OCI-LY7 (cell line): Measurements from ENCODE around the gene PRDM5. TPM values are rescaled to one million over a fixed set of nuclear protein-coding genes. Genes with fewer than 3 reads are reported as not detected.
A peak's percentile ranks its signal among the peaks of the same experiment; 100 is the strongest.

Source experiments
- BruUV-seq: library from RNA; stranded (reverse); fragments of 400-500 nt; replicated peaks from 2 replicates; lab custom pipeline; 2021; lab: Mats Ljungman, UMichigan
- CTCF ChIA-PET: fragments of 300-600 bp; sonication (Branson Sonifier 250); formaldehyde crosslinking; loops from one replicate; lab custom pipeline; 2022; ENCODE audit warnings: antibody characterized with exemption; ENCODE audit not compliant: unreplicated experiment; lab: Charles Lee
- POLR2A ChIA-PET: fragments of 300-600 bp; sonication (Branson Sonifier 250); formaldehyde crosslinking; loops from one replicate; lab custom pipeline; 2022; ENCODE audit warnings: antibody characterized with exemption; lab: Charles Lee
- DNase-seq: peaks from one replicate; pipeline ENCODE4 v3.0.0-alpha.2; 2015; ENCODE audit warnings: low spot score
- H2AFZ ChIP-seq: fragments of 200-600 bp; sonication (generic), shearing (Covaris generic); 2 replicates; pipeline ENCODE4 v1.6.1; 2014; ENCODE audit warnings: mild to moderate bottlenecking, antibody characterized with exemption, low read length, moderate library complexity
- H3K27ac ChIP-seq: fragments of 200-600 bp; sonication (generic); 2 replicates; pipeline ENCODE4 v1.5.1; 2014; ENCODE audit warnings: mixed run types, low read depth, mild to moderate bottlenecking, moderate library complexity, low read length, inconsistent platforms; ENCODE audit not compliant: poor library complexity, severe bottlenecking
- H3K36me3 ChIP-seq: fragments of 200-600 bp; sonication (generic); 2 replicates; pipeline ENCODE4 v1.6.1; 2014; ENCODE audit warnings: mild to moderate bottlenecking, antibody characterized with exemption, low read length, moderate library complexity, mixed read lengths; ENCODE audit not compliant: insufficient read depth
- H3K4me1 ChIP-seq: fragments of 200-600 bp; sonication (generic); 2 replicates; pipeline ENCODE4 v1.5.1; 2014; ENCODE audit warnings: mild to moderate bottlenecking, low read length; ENCODE audit not compliant: insufficient read depth, poor library complexity, severe bottlenecking
- H3K4me2 ChIP-seq: fragments of 200-600 bp; sonication (generic); 2 replicates; pipeline ENCODE4 v1.6.1; 2014; ENCODE audit warnings: mild to moderate bottlenecking, low read length
- H3K4me3 ChIP-seq: fragments of 200-600 bp; sonication (generic); 2 replicates; pipeline ENCODE4 v1.5.1; 2014; ENCODE audit warnings: mild to moderate bottlenecking, low read depth, low read length; ENCODE audit not compliant: poor library complexity, severe bottlenecking
- H3K79me2 ChIP-seq: fragments of 200-600 bp; sonication (generic); 2 replicates; pipeline ENCODE4 v1.6.1; 2016; ENCODE audit warnings: low read depth, mild to moderate bottlenecking, low read length, moderate library complexity, mixed read lengths; ENCODE audit not compliant: insufficient read depth
- H3K9me2 ChIP-seq: fragments of 200-600 bp; sonication (generic); 2 replicates; pipeline ENCODE4 v1.6.1; 2016; ENCODE audit warnings: mild to moderate bottlenecking, low read length, mixed read lengths; ENCODE audit not compliant: insufficient read depth
- H3K9me3 ChIP-seq: fragments of 200-600 bp; sonication (generic); 2 replicates; pipeline ENCODE4 v1.6.1; 2014; ENCODE audit warnings: mild to moderate bottlenecking, mixed run types, low read length, mixed read lengths
- H4K20me1 ChIP-seq: fragments of 200-600 bp; sonication (generic); 2 replicates; pipeline ENCODE4 v1.6.1; 2014; ENCODE audit warnings: mild to moderate bottlenecking, antibody characterized with exemption, low read length, moderate library complexity, mixed read lengths; ENCODE audit not compliant: insufficient read depth
- EZH2phosphoT487 ChIP-seq: fragments of 200-600 bp; sonication (generic); IDR thresholded peaks from 2 replicates; pipeline ENCODE4 v1.6.1; 2018; ENCODE audit warnings: low read depth, borderline replicate concordance, mild to moderate bottlenecking, mixed run types, antibody characterized with exemption, low read length, moderate library complexity, mixed read lengths
- intact Hi-C: fragments of 100-400 bp; cut with micrococcal nuclease; formaldehyde crosslinking; loops from one replicate; pipeline ENCODE4 v1.10.0; 2022; ENCODE audit not compliant: unreplicated experiment
- total RNA-seq, 2 experiments: library from RNA; depleted of rRNA in 1 of 2; stranded (reverse); fragments of >200 nt in 1 of 2; shearing (Covaris generic) in 1 of 2; gene quantifications; 2 replicates each; pipeline ENCODE4 v1.2.3, GENCODE V29; 2014 to 2022
- TF ChIP-seq, protein P1 (sequence below): fragments of 200-600 bp; sonication (generic); conservative IDR thresholded peaks from 2 replicates; pipeline ENCODE4 v1.5.1; 2014; ENCODE audit warnings: mild to moderate bottlenecking, antibody characterized with exemption, low read length, moderate library complexity, mixed read lengths

The PRDM5 gene
- total RNA-seq, 2 experiments from 2014 or later, result 0.22 to 0.76 TPM

DNA sequence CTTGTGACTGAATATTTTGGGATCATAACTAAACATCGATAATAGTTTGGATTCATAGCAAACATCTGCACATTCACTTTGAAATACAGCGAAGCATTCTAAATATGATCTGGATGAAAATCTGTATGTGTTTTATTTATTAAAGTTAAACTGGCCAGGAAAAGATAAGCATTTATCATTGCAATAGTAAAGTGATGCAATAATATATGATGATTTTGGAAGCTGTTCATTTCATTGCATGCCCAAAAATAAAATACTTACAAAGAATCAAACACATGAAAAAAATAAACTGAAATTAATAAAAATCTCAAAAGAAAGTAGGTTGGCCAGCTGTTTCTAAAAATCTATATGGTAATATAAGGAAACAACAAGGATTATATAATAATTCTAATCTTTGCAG is 1.9 kb downstream of the PRDM5 start:
- H3K4me2 ChIP-seq, result no peak overlapping the region
- no peak overlapping the region for H3K27ac ChIP-seq
- H3K79me2 ChIP-seq, result no peaks in the 10 kb centered on the region
- no peaks in the 10 kb centered on the region for H3K9me2 ChIP-seq
- TF ChIP-seq EZH2phosphoT487, result no peak
- TF ChIP-seq, protein P1, sequence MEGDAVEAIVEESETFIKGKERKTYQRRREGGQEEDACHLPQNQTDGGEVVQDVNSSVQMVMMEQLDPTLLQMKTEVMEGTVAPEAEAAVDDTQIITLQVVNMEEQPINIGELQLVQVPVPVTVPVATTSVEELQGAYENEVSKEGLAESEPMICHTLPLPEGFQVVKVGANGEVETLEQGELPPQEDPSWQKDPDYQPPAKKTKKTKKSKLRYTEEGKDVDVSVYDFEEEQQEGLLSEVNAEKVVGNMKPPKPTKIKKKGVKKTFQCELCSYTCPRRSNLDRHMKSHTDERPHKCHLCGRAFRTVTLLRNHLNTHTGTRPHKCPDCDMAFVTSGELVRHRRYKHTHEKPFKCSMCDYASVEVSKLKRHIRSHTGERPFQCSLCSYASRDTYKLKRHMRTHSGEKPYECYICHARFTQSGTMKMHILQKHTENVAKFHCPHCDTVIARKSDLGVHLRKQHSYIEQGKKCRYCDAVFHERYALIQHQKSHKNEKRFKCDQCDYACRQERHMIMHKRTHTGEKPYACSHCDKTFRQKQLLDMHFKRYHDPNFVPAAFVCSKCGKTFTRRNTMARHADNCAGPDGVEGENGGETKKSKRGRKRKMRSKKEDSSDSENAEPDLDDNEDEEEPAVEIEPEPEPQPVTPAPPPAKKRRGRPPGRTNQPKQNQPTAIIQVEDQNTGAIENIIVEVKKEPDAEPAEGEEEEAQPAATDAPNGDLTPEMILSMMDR, result no peak
- POLR2A ChIA-PET, result interaction anchor here (0.9 kb wide), 1 partner anchor 9 kb away, joined by 4 read pairs; no protein-coding TSS in a partner anchor
- CTCF ChIA-PET, result no interaction called here
- no peak overlapping the region for H2AFZ ChIP-seq
- intact Hi-C loops, result no loop called here
- DNase-seq, result no peak
- no TSS peak for BruUV-seq
- H3K36me3 ChIP-seq, result no peaks in the 10 kb centered on the region
- H3K4me1 ChIP-seq, result peaks cover 5% of the 10 kb centered on the region
- no peaks in the 10 kb centered on the region for H4K20me1 ChIP-seq
- H3K4me3 ChIP-seq, result no peak overlapping the region
- H3K9me3 ChIP-seq, result no peaks in the 10 kb centered on the region

- H2AFZ ChIP-seq, result peak overlapping the region; percentile 37; the same call in 1 of the 2 replicates
- BruUV-seq, result no TSS peak
- no peaks in the 10 kb centered on the region for H4K20me1 ChIP-seq
- H3K79me2 ChIP-seq, result no peaks in the 10 kb centered on the region
- no peak overlapping the region for H3K27ac ChIP-seq
- H3K4me2 ChIP-seq, result no peak overlapping the region
- no peaks in the 10 kb centered on the region for H3K36me3 ChIP-seq
- H3K9me3 ChIP-seq, result no peaks in the 10 kb centered on the region
- intact Hi-C loops, result loop anchor here (2.0 kb wide), 1 partner anchor 201 kb away; no protein-coding TSS in a partner anchor
- no peak overlapping the region for H3K4me3 ChIP-seq
- peaks cover 5% of the 10 kb centered on the region for H3K4me1 ChIP-seq
- TF ChIP-seq, protein P1, result peak; percentile 69
- no peak for TF ChIP-seq EZH2phosphoT487
- ChIA-PET POLR2A (interaction anchor here (0.7 kb wide), 1 partner anchor 201 kb away, joined by 4 read pairs; no protein-coding TSS in a partner anchor), CTCF (no interaction called here)
- no peaks in the 10 kb centered on the region for H3K9me2 ChIP-seq
- peak; percentile 15 for DNase-seq
Measured at GRCh38 chr4:120919358-120919757, 3.2 kb downstream of the PRDM5 start.

- Histone ChIP-seq H3K27ac (no peak overlapping the region), H2AFZ (peak overlapping the region; percentile 37; the same call in 1 of the 2 replicates), H4K20me1 (no peaks in the 10 kb centered on the region), H3K9me3 (no peaks in the 10 kb centered on the region), H3K9me2 (no peaks in the 10 kb centered on the region), H3K4me3 (no peak overlapping the region), H3K79me2 (no peaks in the 10 kb centered on the region), H3K36me3 (no peaks in the 10 kb centered on the region), H3K4me2 (no peak overlapping the region), H3K4me1 (peaks cover 5% of the 10 kb centered on the region)
- intact Hi-C loops, result loop anchor here (2.0 kb wide), 1 partner anchor 200 kb away; no protein-coding TSS in a partner anchor
- no peak for DNase-seq
- ChIA-PET CTCF (no interaction called here), POLR2A (interaction anchor here (0.5 to 1.1 kb wide), 4 partner anchors 12 to 60 kb away, joined by 3 to 6 read pairs (median 4); no protein-coding TSS in a partner anchor)
- TF ChIP-seq EZH2phosphoT487, result no peak
- TF ChIP-seq, protein P1, result no peak
- no TSS peak for BruUV-seq
Measured at GRCh38 chr4:120918788-120919187, 3.7 kb downstream of the PRDM5 start.
